Naive thymus-derived CD4-positive, alpha-beta T cell (primary cell): Measurements from ENCODE around the gene CLEC10A. TPM values are rescaled to one million over a fixed set of nuclear protein-coding genes. Genes with fewer than 3 reads are reported as not detected.

Experiments used
- ATAC-seq: fragments of 150-1000 bp; cut with Tn5 transposase; 2 replicates; pipeline ENCODE4 v1.10.0; 2021; ENCODE audit warnings: mild to moderate bottlenecking, moderate library complexity
- CTCF ChIA-PET: fragments of 350-600 bp; sonication (Branson Sonifier 250); formaldehyde crosslinking; loops from one replicate; lab custom pipeline; 2021; ENCODE audit warnings: antibody characterized with exemption; lab: Charles Lee
- POLR2A ChIA-PET: fragments of 350-600 bp; sonication (Branson Sonifier 250); formaldehyde crosslinking; loops from one replicate; lab custom pipeline; 2021; ENCODE audit warnings: antibody characterized with exemption, inconsistent platforms; lab: Charles Lee
- DNase-seq, 9 donors: peaks; one replicate each; pipeline versions ENCODE4 v3.0.0 to v3.0.0-alpha.2; 2020 to 2022; ENCODE audit warnings: mixed read lengths in 1 of 9
- H3K27ac ChIP-seq: one replicate; pipeline ENCODE4 v1.7.0; 2013; ENCODE audit warnings: mild to moderate bottlenecking, low read depth, low read length, moderate library complexity
- H3K27me3 ChIP-seq, 2 donors: one replicate each; pipeline ENCODE4 v1.7.0; 2013; ENCODE audit warnings: low read length in 2 of 2, mild to moderate bottlenecking in 2 of 2, moderate library complexity in 2 of 2; ENCODE audit not compliant: control insufficient read depth in 2 of 2, insufficient read depth in 2 of 2
- H3K36me3 ChIP-seq, 3 experiments: 1 replicate in 2 of 3; 2 replicates in 1 of 3; pipeline ENCODE4 v1.7.0; 2013; ENCODE audit warnings: low read length in 3 of 3, mild to moderate bottlenecking in 3 of 3, moderate library complexity in 1 of 3; ENCODE audit not compliant: insufficient read depth in 3 of 3, control insufficient read depth in 2 of 3
- H3K4me1 ChIP-seq, 2 donors: one replicate each; pipeline ENCODE4 v1.7.0; 2013; ENCODE audit warnings: low read length in 2 of 2, mild to moderate bottlenecking in 2 of 2, moderate library complexity in 1 of 2; ENCODE audit not compliant: control insufficient read depth in 2 of 2, insufficient read depth in 2 of 2
- H3K4me3 ChIP-seq: 2 replicates; pipeline ENCODE4 v1.7.0; 2013; ENCODE audit warnings: mild to moderate bottlenecking, low read length
- H3K9me3 ChIP-seq, 3 experiments: 1 replicate in 2 of 3; 2 replicates in 1 of 3; pipeline ENCODE4 v1.7.0; 2013; ENCODE audit warnings: low read length in 3 of 3; ENCODE audit not compliant: control insufficient read depth in 2 of 3
- H3K27ac Mint-ChIP-seq, 9 donors: one replicate each; pipeline ENCODE4 v1.8.0; 2020 to 2022; ENCODE audit warnings: mixed read lengths in 9 of 9, mild to moderate bottlenecking in 8 of 9, moderate library complexity in 5 of 9, inconsistent platforms in 2 of 9
- H3K27me3 Mint-ChIP-seq, 5 donors: one replicate each; pipeline ENCODE4 v1.8.0; 2021 to 2022; ENCODE audit warnings: mixed read lengths in 5 of 5, mild to moderate bottlenecking in 1 of 5
- H3K36me3 Mint-ChIP-seq, 5 donors: one replicate each; pipeline ENCODE4 v1.8.0; 2020 to 2022; ENCODE audit warnings: mixed read lengths in 5 of 5, mild to moderate bottlenecking in 3 of 5, inconsistent platforms in 1 of 5
- H3K4me1 Mint-ChIP-seq, 7 donors: one replicate each; pipeline ENCODE4 v1.8.0; 2020 to 2022; ENCODE audit warnings: mixed read lengths in 7 of 7, mild to moderate bottlenecking in 3 of 7, inconsistent platforms in 1 of 7
- H3K4me3 Mint-ChIP-seq, 10 donors: one replicate each; pipeline ENCODE4 v1.8.0; 2020 to 2022; ENCODE audit warnings: mild to moderate bottlenecking in 10 of 10, mixed read lengths in 10 of 10, moderate library complexity in 6 of 10, inconsistent platforms in 2 of 10
- H3K9me3 Mint-ChIP-seq, 11 donors: one replicate each; pipeline ENCODE4 v1.8.0; 2020 to 2022; ENCODE audit warnings: mixed read lengths in 11 of 11, mild to moderate bottlenecking in 4 of 11, inconsistent platforms in 1 of 11, moderate library complexity in 1 of 11
- intact Hi-C, 2 donors: fragments of 100-400 bp; cut with micrococcal nuclease; formaldehyde crosslinking; loops; one replicate each; pipeline ENCODE4 v1.15.1; 2023
- polyA plus RNA-seq, 2 donors: library from polyadenylated mRNA; unstranded; fragments of 300-500 nt; fragmentation: Illumina TruSeq; gene quantifications; one replicate each; pipeline ENCODE4 v1.2.3, GENCODE V29; 2021
- total RNA-seq, 6 experiments: library from RNA in 5 of 6; stranded (reverse) in 5 of 6; gene quantifications; 1 replicate in 5 of 6; 2 replicates in 1 of 6; pipeline ENCODE4 v1.2.3 and lab custom pipeline; 2021 to 2026

The CLEC10A gene
- total and polyA plus RNA-seq, 7 experiments from 2014 or later: 1.4 to 10.6 (median 4.9) TPM; not detected in 3

GRCh38 chr17:7114241-7114874 is 34.3 kb upstream of the CLEC10A start, which contains the start of gene ASGR2:
Gene ASGR2 (minus strand): TSS chr17:7114822. CDS start chr17:7114240, 582 bp downstream.
- H3K27me3 Mint-ChIP-seq: peaks cover 0 to 7% (median under 1%) of the 10 kb centered on the region in 5 donors
- Histone ChIP-seq H3K27me3 (no peaks in the 10 kb centered on the region), H3K4me3 (no peak within 1 kb of the TSS), H3K9me3 (no peaks in the 10 kb centered on the region), H3K4me1 (peaks cover 0 to 5% of the 10 kb centered on the region in 2 donors), H3K27ac (no peak within 1 kb of the TSS), H3K36me3 (no peaks in the 10 kb centered on the region)
- ATAC-seq: no peak
- ChIA-PET CTCF (no interaction called here), POLR2A (no interaction called here)
- peaks cover 9 to 15% (median 11%) of the 10 kb centered on the region in 7 donors for H3K4me1 Mint-ChIP-seq
- H3K4me3 Mint-ChIP-seq: no peak within 1 kb of the TSS
- H3K9me3 Mint-ChIP-seq: peaks cover 0 to 5% (median 0%) of the 10 kb centered on the region in 11 donors
- peaks cover 0 to 3% (median 0%) of the 10 kb centered on the region in 5 donors for H3K36me3 Mint-ChIP-seq
- intact Hi-C loops: no loop called here
- no peak for DNase-seq
- H3K27ac Mint-ChIP-seq: peak within 1 kb of the TSS in 2 of 9 donors; percentile 49 to 51

- H3K4me1 ChIP-seq: peaks cover 0 to 7% of the 10 kb centered on the region in 2 donors
- ATAC-seq (no peak), DNase-seq (no peak)
- Mint-ChIP-seq H3K4me3 (no peak overlapping the region), H3K27ac (no peak overlapping the region), H3K27me3 (peaks cover 0 to 6% (median 0%) of the 10 kb centered on the region in 5 donors), H3K9me3 (peaks cover 0 to 5% (median 0%) of the 10 kb centered on the region in 11 donors), H3K36me3 (peaks cover 0 to 3% (median 0%) of the 10 kb centered on the region in 5 donors), H3K4me1 (peaks cover 10 to 17% (median 12%) of the 10 kb centered on the region in 7 donors)
- no peak overlapping the region for H3K4me3 ChIP-seq
- no peaks in the 10 kb centered on the region for H3K36me3 ChIP-seq
- intact Hi-C loops: no loop called here
- CTCF ChIA-PET: no interaction called here
- H3K9me3 ChIP-seq: no peaks in the 10 kb centered on the region
- no peak overlapping the region for H3K27ac ChIP-seq
- no peaks in the 10 kb centered on the region for H3K27me3 ChIP-seq
- POLR2A ChIA-PET: no interaction called here
Observed at GRCh38 chr17:7113273-7114071, 33.4 kb upstream of the CLEC10A start.

- peaks cover 0 to 7% of the 10 kb centered on the region in 2 donors for H3K4me1 ChIP-seq
- POLR2A ChIA-PET: no interaction called here
- no peak overlapping the region for H3K4me3 ChIP-seq
Observed at GRCh38 chr17:7112510-7113108, 32.6 kb upstream of the CLEC10A start.

GRCh38 chr17:7111784-7112509 is 31.9 kb upstream of the CLEC10A start:
- H3K4me1 Mint-ChIP-seq: peaks cover 10 to 19% (median 12%) of the 10 kb centered on the region in 7 donors
- H3K27me3 Mint-ChIP-seq: peaks cover 0 to 6% (median 0%) of the 10 kb centered on the region in 5 donors
- Histone ChIP-seq H3K36me3 (no peaks in the 10 kb centered on the region), H3K9me3 (no peaks in the 10 kb centered on the region), H3K4me3 (no peak overlapping the region), H3K27me3 (no peaks in the 10 kb centered on the region), H3K27ac (no peak overlapping the region), H3K4me1 (peaks cover 0 to 7% of the 10 kb centered on the region in 2 donors)
- peaks cover 0 to 5% (median 0%) of the 10 kb centered on the region in 11 donors for H3K9me3 Mint-ChIP-seq
- peak; percentile 60 for ATAC-seq
- H3K4me3 Mint-ChIP-seq: no peak overlapping the region
- CTCF ChIA-PET: no interaction called here
- H3K36me3 Mint-ChIP-seq: no peaks in the 10 kb centered on the region
- no peak for DNase-seq
- POLR2A ChIA-PET: no interaction called here
- intact Hi-C loops: no loop called here
- no peak overlapping the region for H3K27ac Mint-ChIP-seq

More at GRCh38 chr17:7112510-7113108, 32.6 kb upstream of the CLEC10A start:
- Mint-ChIP-seq H3K27me3 (peaks cover 0 to 6% (median 0%) of the 10 kb centered on the region in 5 donors), H3K27ac (peak overlapping the region in 1 of 9 donors; percentile 78), H3K36me3 (peaks cover 0 to 3% (median 0%) of the 10 kb centered on the region in 5 donors), H3K4me3 (no peak overlapping the region), H3K9me3 (peaks cover 0 to 5% (median 0%) of the 10 kb centered on the region in 11 donors), H3K4me1 (peaks cover 10 to 19% (median 12%) of the 10 kb centered on the region in 7 donors)
- Histone ChIP-seq H3K27ac (no peak overlapping the region), H3K36me3 (no peaks in the 10 kb centered on the region), H3K27me3 (no peaks in the 10 kb centered on the region), H3K9me3 (no peaks in the 10 kb centered on the region)
- ATAC-seq: no peak
- intact Hi-C loops: no loop called here
- CTCF ChIA-PET: no interaction called here
- DNase-seq: no peak

GRCh38 chr17:7110617-7111306 is 30.7 kb upstream of the CLEC10A start:
- no peaks in the 10 kb centered on the region for H3K36me3 ChIP-seq
- H3K27ac ChIP-seq: no peak overlapping the region
- no peaks in the 10 kb centered on the region for H3K9me3 ChIP-seq
- no peak for DNase-seq
- H3K4me3 ChIP-seq: no peak overlapping the region
- ChIA-PET POLR2A (no interaction called here), CTCF (interaction anchor here (0.7 kb wide), 1 partner anchor 22 kb away, joined by 3 read pairs; no protein-coding TSS in a partner anchor)
- H3K4me1 ChIP-seq: peaks cover 0 to 7% of the 10 kb centered on the region in 2 donors
- Mint-ChIP-seq H3K36me3 (no peaks in the 10 kb centered on the region), H3K9me3 (peaks cover 0 to 5% (median 0%) of the 10 kb centered on the region in 11 donors), H3K4me3 (peak overlapping the region in 1 of 10 donors; percentile 56), H3K27me3 (peaks cover 0 to 6% (median 0%) of the 10 kb centered on the region in 5 donors), H3K4me1 (peaks cover 10 to 19% (median 12%) of the 10 kb centered on the region in 7 donors), H3K27ac (no peak overlapping the region)
- no peak for ATAC-seq
- intact Hi-C loops: no loop called here
- H3K27me3 ChIP-seq: no peaks in the 10 kb centered on the region
